ENCODE measurements around the gene KCNG2. TPM values are rescaled to one million over a fixed set of nuclear protein-coding genes. Genes with fewer than 3 reads are reported as not detected.

Gene KCNG2
- total RNA-seq, 1 experiment from 2014 or later, result not detected

GRCh38 chr18:79859314-79859713 is 61.6 kb downstream of the KCNG2 start:
- ChIA-PET RAD21 (ENCODE audit: low non-redundant PET in 1 of 2, low total read pairs in 2 of 2, uncharacterized antibody in 2 of 2, unreplicated experiment in 2 of 2) (no interaction called here), POLR2A (no interaction called here), CTCF (no interaction called here)
- intact Hi-C loops (cut with micrococcal nuclease), result no loop called here
- Histone ChIP-seq H3K9ac (ENCODE audit: low read length) (no peak overlapping the region), H3K27me3 (ENCODE audit: insufficient read depth, low read length) (0 out of 2 replicates have a peak, but pooled peaks cover 8% of the 10 kb centered on the region), H3K9me3 (ENCODE audit: control insufficient read depth in 1 of 2, insufficient read depth in 1 of 2, low read depth in 1 of 2, low read length in 2 of 2) (no peaks in the 10 kb centered on the region), H3K4me3 (replicated peaks in 1 of 2; ENCODE audit: low read depth in 1 of 2, low read length in 2 of 2) (no peak overlapping the region), H3K79me2 (ENCODE audit: insufficient read depth, low read length) (no peaks in the 10 kb centered on the region), H4K20me1 (ENCODE audit: insufficient read depth) (no peaks in the 10 kb centered on the region), H3K27ac (ENCODE audit: low read depth, low read length) (no peak overlapping the region), H3K36me3 (ENCODE audit: control insufficient read depth in 1 of 2, insufficient read depth in 2 of 2, low read length in 2 of 2) (no peaks in the 10 kb centered on the region), H3K9me2 (ENCODE audit: insufficient read depth) (no peaks in the 10 kb centered on the region), H2AFZ (ENCODE audit: low read depth, low read length, poor library complexity, severe bottlenecking) (no peak overlapping the region), H3K4me2 (ENCODE audit: low read length) (no peak overlapping the region), H3K4me1 (ENCODE audit: control insufficient read depth in 1 of 2, insufficient read depth in 2 of 2, low read length in 2 of 2) (no peaks in the 10 kb centered on the region; a peak in 1 of 4 replicates)
- TF ChIP-seq SRF (IDR thresholded peaks at IDR 0.05; ENCODE audit: low read depth) (no peak), REST (IDR thresholded peaks at IDR 0.05; ENCODE audit: low read depth) (no peak), EZH2 (IDR thresholded peaks at IDR 0.05) (no peak)
- TF ChIP-seq, protein P1, sequence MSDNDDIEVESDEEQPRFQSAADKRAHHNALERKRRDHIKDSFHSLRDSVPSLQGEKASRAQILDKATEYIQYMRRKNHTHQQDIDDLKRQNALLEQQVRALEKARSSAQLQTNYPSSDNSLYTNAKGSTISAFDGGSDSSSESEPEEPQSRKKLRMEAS (IDR thresholded peaks at IDR 0.05), result no peak
- ATAC-seq (no peak), DNase-seq (ENCODE audit: low read depth, low spot score) (no peak)
- BruUV-seq (replicated peaks), result no TSS peak

DNA sequence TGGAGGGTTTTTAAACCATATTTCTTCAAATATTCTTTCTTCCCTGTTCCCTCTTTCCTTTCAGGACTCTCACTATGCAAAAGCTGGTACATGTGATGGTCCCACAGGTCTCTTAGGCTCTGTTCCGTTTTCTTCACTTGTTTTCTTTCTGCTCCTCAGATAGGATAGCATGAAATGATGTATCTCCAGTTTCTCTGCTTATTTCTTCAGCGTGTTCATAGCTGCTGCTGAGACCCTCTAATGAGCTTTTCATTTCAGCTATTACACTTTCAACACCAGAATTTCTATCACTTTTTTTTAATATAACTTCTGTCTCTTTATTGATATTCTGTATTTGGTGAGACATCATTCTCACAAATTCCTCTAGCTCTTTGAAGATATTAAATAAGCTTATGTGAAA is 63.9 kb downstream of the KCNG2 start:
- Histone ChIP-seq H3K9me3 (ENCODE audit: control insufficient read depth in 1 of 2, insufficient read depth in 1 of 2, low read depth in 1 of 2, low read length in 2 of 2) (no peaks in the 10 kb centered on the region), H3K9ac (ENCODE audit: low read length) (no peak overlapping the region), H3K4me1 (ENCODE audit: control insufficient read depth in 1 of 2, insufficient read depth in 2 of 2, low read length in 2 of 2) (no peaks in the 10 kb centered on the region), H3K36me3 (ENCODE audit: control insufficient read depth in 1 of 2, insufficient read depth in 2 of 2, low read length in 2 of 2) (no peaks in the 10 kb centered on the region), H3K79me2 (ENCODE audit: insufficient read depth, low read length) (no peaks in the 10 kb centered on the region), H3K4me2 (ENCODE audit: low read length) (no peak overlapping the region), H3K9me2 (ENCODE audit: insufficient read depth) (no peaks in the 10 kb centered on the region), H2AFZ (ENCODE audit: low read depth, low read length, poor library complexity, severe bottlenecking) (no peak overlapping the region), H3K4me3 (replicated peaks in 1 of 2; ENCODE audit: low read depth in 1 of 2, low read length in 2 of 2) (no peak overlapping the region), H3K27me3 (ENCODE audit: insufficient read depth, low read length) (0 out of 2 replicates have a peak, but pooled peaks cover 8% of the 10 kb centered on the region), H4K20me1 (ENCODE audit: insufficient read depth) (no peaks in the 10 kb centered on the region), H3K27ac (ENCODE audit: low read depth, low read length) (no peak overlapping the region)
- ChIA-PET CTCF (no interaction called here), POLR2A (no interaction called here), RAD21 (ENCODE audit: low non-redundant PET in 1 of 2, low total read pairs in 2 of 2, uncharacterized antibody in 2 of 2, unreplicated experiment in 2 of 2) (no interaction called here)
- ATAC-seq (no peak), DNase-seq (ENCODE audit: low read depth, low spot score) (no peak)
- BruUV-seq (replicated peaks), result no TSS peak
- intact Hi-C loops (cut with micrococcal nuclease), result no loop called here
- TF ChIP-seq RAD21 (IDR thresholded peaks at IDR 0.05; ENCODE audit: low read depth) (no peak), ATF3 (IDR thresholded peaks at IDR 0.05) (no peak), ZFX (IDR thresholded peaks at IDR 0.05) (no peak), CEBPB (IDR thresholded peaks at IDR 0.05; ENCODE audit: low read depth) (no peak), REST (IDR thresholded peaks at IDR 0.05; ENCODE audit: low read depth) (no peak), EGR1 (IDR thresholded peaks at IDR 0.05; ENCODE audit: low read depth) (no peak), POLR2A (IDR thresholded peaks at IDR 0.05; ENCODE audit: borderline replicate concordance, extremely low read depth, insufficient read depth, insufficient read length) (no peak), EZH2phosphoT487 (IDR thresholded peaks at IDR 0.05; ENCODE audit: borderline replicate concordance) (no peak), SRF (IDR thresholded peaks at IDR 0.05; ENCODE audit: low read depth) (no peak), ELF1 (IDR thresholded peaks at IDR 0.05; ENCODE audit: borderline replicate concordance, low read depth) (no peak), SIN3A (IDR thresholded peaks at IDR 0.05; ENCODE audit: low read depth) (no peak), SP1 (IDR thresholded peaks at IDR 0.05; ENCODE audit: low read depth) (no peak), EZH2 (IDR thresholded peaks at IDR 0.05) (no peak), TCF7L2 (IDR thresholded peaks at IDR 0.05; ENCODE audit: borderline replicate concordance, extremely low read depth, insufficient read depth, insufficient read length) (no peak)

Measured in HCT116 (cell line).